GM19438 (cell line): ENCODE data around the gene DENND4B.
"Not testable (repeated sequence)": the region's sequence is repeated elsewhere in the genome, so short reads cannot be mapped to it uniquely, and the experiment has no call there.

ENCODE experiments used
- ATAC-seq: cut with Tn5 transposase; IDR thresholded peaks from one replicate; pipeline ENCODE4 v1.9.1; 2021; ENCODE audit warnings: low read depth; ENCODE audit not compliant: unreplicated experiment

DENND4B gene

GRCh38 chr1:153899509-153899908 is 47.0 kb downstream of the DENND4B start:
- ATAC-seq: no peak

- not testable (repeated sequence) for ATAC-seq
Observed at GRCh38 chr1:153895866-153896265, 50.7 kb downstream of the DENND4B start.

DNA sequence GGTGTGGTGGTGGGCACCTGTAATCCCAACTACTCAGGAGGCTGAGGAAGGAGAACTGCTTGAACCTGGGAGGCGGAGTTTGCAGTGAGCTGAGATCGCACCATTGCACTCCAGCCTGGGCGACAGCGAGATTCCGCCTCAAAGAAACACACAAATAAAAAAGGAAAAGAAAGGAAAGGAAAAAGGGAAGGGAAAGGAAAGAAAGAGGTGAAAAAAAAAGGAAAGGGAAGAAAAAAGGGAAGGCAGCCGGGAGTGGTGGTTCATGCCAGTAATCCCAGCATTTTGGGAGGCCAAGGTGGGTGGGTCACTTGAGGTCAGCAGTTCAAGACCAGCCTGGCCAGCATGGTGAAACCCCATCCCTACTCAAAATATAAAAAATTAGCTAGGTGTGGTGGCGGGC is 55.5 kb downstream of the DENND4B start:
- not testable (repeated sequence) for ATAC-seq

GRCh38 chr1:153888533-153888932 is 58.0 kb downstream of the DENND4B start:
- ATAC-seq: no peak

DNA sequence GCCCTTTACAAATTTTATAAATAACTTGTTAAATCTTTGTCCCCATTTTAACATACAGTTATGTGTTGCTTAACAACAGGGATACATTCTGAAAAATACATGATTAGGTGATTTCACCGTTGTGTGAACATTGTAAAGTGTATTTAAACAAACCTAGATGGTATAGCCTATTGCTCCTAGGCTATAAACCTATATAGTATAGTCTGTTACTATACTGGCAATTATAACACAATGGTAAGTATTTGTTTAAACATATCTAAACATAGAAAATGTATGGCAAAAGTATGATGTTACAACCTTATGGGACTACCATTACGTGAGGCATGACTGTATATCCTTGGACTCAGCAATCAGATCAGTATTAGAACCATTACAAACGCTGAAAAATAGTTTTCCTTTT is 60.4 kb downstream of the DENND4B start:
- ATAC-seq: no peak

DNA sequence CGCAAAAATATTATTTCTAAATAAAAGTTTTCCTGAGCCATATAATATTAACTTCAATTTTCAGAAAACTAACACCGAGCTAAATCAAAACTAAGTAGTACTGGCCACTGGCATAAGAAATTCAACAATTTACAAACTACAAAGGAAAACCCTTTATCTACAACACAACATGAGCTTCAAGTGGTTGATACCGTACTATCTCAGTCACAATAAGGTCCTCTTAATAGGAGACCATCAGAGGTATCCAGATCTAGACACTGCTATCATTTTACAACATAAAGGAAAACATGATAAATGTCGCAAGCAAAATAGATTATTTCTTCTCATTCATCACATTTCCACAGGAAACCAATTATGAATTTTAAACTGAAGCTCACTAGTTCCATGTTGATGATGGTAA is 63.3 kb downstream of the DENND4B start:
- ATAC-seq: no peak

DNA sequence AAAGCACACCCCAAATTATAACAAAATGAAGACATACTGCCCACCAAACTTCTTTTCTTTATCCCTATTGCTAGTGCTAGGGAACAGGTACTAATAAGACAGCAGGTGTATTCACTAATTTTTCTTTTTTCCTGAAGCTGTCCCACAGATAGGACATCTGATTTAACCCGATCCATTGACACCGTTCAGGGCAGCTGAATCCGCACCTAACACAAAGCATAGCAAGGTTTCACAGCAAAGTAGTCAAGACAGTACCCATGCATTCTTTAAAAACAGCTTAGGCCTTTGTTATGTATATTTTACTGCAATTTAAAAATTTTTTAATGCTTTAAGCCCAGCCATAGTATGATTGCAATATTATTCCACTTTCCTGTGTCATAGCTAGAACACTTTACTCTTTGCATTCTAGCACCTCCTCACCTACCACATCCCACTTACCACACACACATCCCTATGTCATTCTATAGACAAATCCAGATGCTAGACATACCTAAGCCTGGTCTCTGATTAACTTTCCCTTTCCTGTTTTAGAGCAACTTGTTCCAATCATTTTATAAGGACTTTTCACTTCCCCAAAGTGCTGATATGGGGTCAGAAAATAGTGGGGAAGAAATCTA is 64.1 kb downstream of the DENND4B start:
- no peak for ATAC-seq

- ATAC-seq: no peak
Observed at GRCh38 chr1:153881751-153882150, 64.8 kb downstream of the DENND4B start.

DNA sequence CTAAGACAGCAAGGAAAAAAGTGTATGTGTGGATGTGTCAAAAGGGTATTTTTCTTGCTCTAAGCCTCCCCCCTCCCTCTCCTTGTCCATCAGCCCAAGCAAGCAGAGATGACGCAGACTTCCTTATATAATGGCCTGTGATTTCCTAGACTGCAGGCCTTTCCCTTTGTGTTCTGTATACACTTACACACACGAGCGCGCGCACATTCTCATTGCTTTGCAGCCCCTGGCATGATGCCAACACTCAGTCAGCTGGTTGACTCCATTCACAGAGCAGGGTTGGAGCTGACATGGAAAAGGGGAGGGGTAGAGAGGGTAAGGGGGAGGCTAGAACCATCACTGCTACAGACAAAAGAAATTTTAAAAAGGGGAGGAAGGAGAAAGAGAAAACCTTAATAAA is 65.6 kb downstream of the DENND4B start:
- no peak for ATAC-seq

DNA sequence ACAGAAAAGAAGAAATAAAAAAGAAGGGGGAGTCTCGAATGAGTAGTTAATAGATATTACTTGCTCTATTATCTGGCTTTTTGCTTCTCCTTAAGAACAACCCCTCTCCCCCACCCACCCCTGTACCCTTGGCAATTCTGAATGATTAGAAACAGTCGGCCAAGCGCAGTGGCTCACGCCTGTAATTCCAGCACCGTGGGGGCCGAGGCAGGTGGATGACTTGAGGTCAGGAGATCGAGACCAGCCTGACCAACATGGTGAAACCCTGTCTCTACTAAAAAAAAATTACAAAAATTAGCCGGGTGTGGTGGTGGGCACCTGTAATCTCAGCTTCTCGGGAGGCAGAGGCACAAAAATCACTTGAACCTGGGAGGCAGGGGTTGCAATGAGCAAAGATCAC is 66.5 kb downstream of the DENND4B start:
- no peak for ATAC-seq
